ENCODE data around the gene ADGRV1. TPM values are rescaled to one million over a fixed set of nuclear protein-coding genes. Genes with fewer than 3 reads are reported as not detected.
"Not testable (repeated sequence)": the region's sequence is repeated elsewhere in the genome, so short reads cannot be mapped to it uniquely, and the experiment has no call there.

ADGRV1 gene
- total and polyA plus RNA-seq, 2 experiments from 2014 or later: 15.5 to 19.6 TPM

- Histone ChIP-seq H3K27ac (no peak overlapping the region), H3K4me3 (no peak overlapping the region), H3K9me3 (ENCODE audit: low read depth) (no peaks in the 10 kb centered on the region), H3K36me3 (no peaks in the 10 kb centered on the region), H3K4me1 (ENCODE audit: low read depth) (peaks cover 7% of the 10 kb centered on the region), H3K27me3 (no peaks in the 10 kb centered on the region)
- TF ChIP-seq CTCF (IDR thresholded peaks at IDR 0.05; ENCODE audit: low read depth, low read length): no peak
- DNase-seq (ENCODE audit: low read depth in 1 of 2, low spot score in 1 of 2): no peak
These were observed 248.9 kb downstream of the ADGRV1 start for GRCh38 chr5:90807496-90807895.

GRCh38 chr5:90809311-90810056 is 250.9 kb downstream of the ADGRV1 start:
- no peaks in the 10 kb centered on the region for H3K36me3 ChIP-seq
- no peak overlapping the region for H3K27ac ChIP-seq
- no peak overlapping the region for H3K4me3 ChIP-seq
- TF ChIP-seq CTCF (IDR thresholded peaks at IDR 0.05; ENCODE audit: low read depth, low read length): no peak
- H3K27me3 ChIP-seq: no peaks in the 10 kb centered on the region
- peaks cover 7% of the 10 kb centered on the region for H3K4me1 ChIP-seq (ENCODE audit: low read depth)
- no peaks in the 10 kb centered on the region for H3K9me3 ChIP-seq (ENCODE audit: low read depth)
- DNase-seq (ENCODE audit: low read depth in 1 of 2, low spot score in 1 of 2): peak; percentile 18 to 26

DNA sequence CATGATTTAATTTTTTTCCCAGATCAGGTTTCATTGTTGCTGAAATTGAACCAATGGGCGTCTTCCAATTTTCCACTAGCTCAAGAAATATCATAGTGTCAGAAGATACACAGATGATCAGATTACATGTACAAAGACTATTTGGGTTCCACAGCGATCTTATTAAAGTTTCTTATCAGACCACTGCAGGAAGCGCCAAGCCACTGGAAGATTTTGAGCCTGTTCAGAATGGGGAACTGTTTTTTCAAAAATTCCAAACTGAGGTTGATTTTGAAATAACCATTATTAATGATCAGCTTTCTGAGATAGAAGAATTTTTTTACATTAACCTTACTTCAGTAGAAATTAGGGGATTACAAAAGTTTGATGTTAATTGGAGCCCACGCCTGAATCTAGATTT is 251.6 kb downstream of the ADGRV1 start:
- no peak for TF ChIP-seq CTCF (IDR thresholded peaks at IDR 0.05; ENCODE audit: low read depth, low read length)

DNA sequence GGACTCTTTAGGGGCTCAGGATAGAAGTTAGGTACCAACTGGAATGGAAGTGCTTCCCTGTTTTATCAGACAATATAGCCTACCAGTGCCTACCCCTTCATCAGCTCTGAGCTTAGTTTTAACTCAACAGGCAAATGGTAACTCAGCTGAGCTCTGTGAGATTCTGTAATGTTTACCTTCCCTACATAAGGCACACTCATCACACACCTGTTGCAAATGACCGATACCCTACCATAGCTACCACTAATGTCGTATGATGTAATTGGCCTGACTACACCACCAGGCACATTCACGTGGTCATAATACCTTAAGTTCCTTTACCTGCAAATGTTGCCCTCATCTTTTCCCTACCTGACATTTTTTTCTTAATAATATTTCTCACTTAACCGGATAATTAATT is 254.8 kb downstream of the ADGRV1 start:
- Histone ChIP-seq H3K9me3 (ENCODE audit: low read depth) (no peaks in the 10 kb centered on the region), H3K27me3 (no peaks in the 10 kb centered on the region), H3K4me3 (no peak overlapping the region), H3K36me3 (no peaks in the 10 kb centered on the region), H3K4me1 (ENCODE audit: low read depth) (peaks cover 7% of the 10 kb centered on the region), H3K27ac (no peak overlapping the region)
- DNase-seq (ENCODE audit: low read depth in 1 of 2, low spot score in 1 of 2): no peak
- no peak for TF ChIP-seq CTCF (IDR thresholded peaks at IDR 0.05; ENCODE audit: low read depth, low read length)

More for the DNA sequence above, 251.6 kb downstream of the ADGRV1 start:
- no peaks in the 10 kb centered on the region for H3K9me3 ChIP-seq (ENCODE audit: low read depth)
- peaks cover 7% of the 10 kb centered on the region for H3K4me1 ChIP-seq (ENCODE audit: low read depth)
- H3K36me3 ChIP-seq: no peaks in the 10 kb centered on the region
- DNase-seq (ENCODE audit: low read depth in 1 of 2, low spot score in 1 of 2): no peak
- H3K4me3 ChIP-seq: no peak overlapping the region
- no peak overlapping the region for H3K27ac ChIP-seq
- H3K27me3 ChIP-seq: no peaks in the 10 kb centered on the region

DNA sequence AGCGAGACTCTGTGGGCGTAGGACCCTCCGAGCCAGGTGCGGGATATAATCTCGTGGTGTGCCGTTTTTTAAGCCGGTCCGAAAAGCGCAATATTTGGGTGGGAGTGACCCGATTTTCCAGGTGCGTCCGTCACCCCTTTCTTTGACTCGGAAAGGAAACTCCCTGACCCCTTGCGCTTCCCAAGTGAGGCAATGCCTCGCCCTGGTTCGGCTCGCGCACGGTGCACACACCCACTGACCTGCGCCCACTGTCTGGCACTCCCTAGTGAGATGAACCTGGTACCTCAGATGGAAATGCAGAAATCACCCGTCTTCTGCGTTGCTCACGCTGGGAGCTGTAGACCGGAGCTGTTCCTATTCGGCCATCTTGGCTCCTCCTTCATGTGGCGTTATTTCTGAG is 263.5 kb downstream of the ADGRV1 start:
- H3K4me1 ChIP-seq (ENCODE audit: low read depth); DNase-seq (ENCODE audit: low read depth in 1 of 2, low spot score in 1 of 2): not testable (repeated sequence)

DNA sequence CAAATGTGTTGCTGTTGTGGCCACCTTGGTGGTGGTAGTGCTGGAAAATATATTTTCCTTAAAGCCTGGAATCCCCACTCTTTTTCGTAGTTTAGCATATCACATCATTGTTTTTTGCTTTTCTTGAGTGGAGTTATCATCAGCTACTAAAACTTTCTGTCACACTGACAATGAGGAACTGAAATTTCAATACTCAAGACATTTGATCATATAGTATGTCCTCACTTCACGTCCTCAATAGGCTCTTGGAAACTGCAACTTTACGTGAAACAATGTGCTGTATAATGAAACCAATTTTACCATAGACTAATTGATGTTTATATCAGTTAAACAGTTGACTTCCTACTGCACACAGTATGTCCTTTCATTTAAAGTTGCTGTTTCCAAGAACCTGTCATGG is 265.8 kb downstream of the ADGRV1 start:
- Histone ChIP-seq H3K27me3 (no peaks in the 10 kb centered on the region), H3K9me3 (ENCODE audit: low read depth) (no peaks in the 10 kb centered on the region), H3K4me1 (ENCODE audit: low read depth) (no peaks in the 10 kb centered on the region), H3K4me3 (no peak overlapping the region), H3K27ac (no peak overlapping the region), H3K36me3 (no peaks in the 10 kb centered on the region)
- no peak for DNase-seq (ENCODE audit: low read depth in 1 of 2, low spot score in 1 of 2)
- TF ChIP-seq CTCF (IDR thresholded peaks at IDR 0.05; ENCODE audit: low read depth, low read length): no peak

More for the DNA sequence above, 263.5 kb downstream of the ADGRV1 start:
- H3K36me3 ChIP-seq; H3K9me3 ChIP-seq (ENCODE audit: low read depth); H3K4me3 ChIP-seq; H3K27ac ChIP-seq; H3K27me3 ChIP-seq: not testable (repeated sequence)
